Stimulated activated CD8-positive, alpha-beta memory T cell treated with anti-CD3 and anti-CD28 coated beads, Interleukin-15, amount 100 ng/mL, for 1 hour (primary cell): ENCODE data around the gene GORASP1.

Source experiments
- DNase-seq: peaks from one replicate; pipeline ENCODE4 v3.0.0-alpha.2; 2020; ENCODE audit warnings: low read depth

The GORASP1 gene

GRCh38 chr3:39141171-39141995 lies 34.0 kb upstream of the GORASP1 start:
- DNase-seq = no peak

GRCh38 chr3:39140341-39140971 lies 33.0 kb upstream of the GORASP1 start:
- DNase-seq = no peak

- no peak for DNase-seq
These were observed 32.0 kb upstream of the GORASP1 start for GRCh38 chr3:39139442-39139841.

GRCh38 chr3:39138804-39139415 lies 31.5 kb upstream of the GORASP1 start:
- DNase-seq = no peak

GRCh38 chr3:39137991-39138803 lies 30.8 kb upstream of the GORASP1 start:
- DNase-seq = no peak

- DNase-seq = no peak
These were observed 30.1 kb upstream of the GORASP1 start for GRCh38 chr3:39137435-39137936.

GRCh38 chr3:39136533-39137434 lies 29.4 kb upstream of the GORASP1 start:
- no peak for DNase-seq

- DNase-seq = no peak
These were observed 27.9 kb upstream of the GORASP1 start for GRCh38 chr3:39135170-39135805.

GRCh38 chr3:39134305-39134704 lies 26.9 kb upstream of the GORASP1 start:
- DNase-seq = no peak

- DNase-seq = no peak
These were observed 26.4 kb upstream of the GORASP1 start for GRCh38 chr3:39133822-39134221.

- DNase-seq = no peak
These were observed 25.7 kb upstream of the GORASP1 start for GRCh38 chr3:39133093-39133490.

- no peak for DNase-seq
These were observed 25.0 kb upstream of the GORASP1 start for GRCh38 chr3:39132096-39133092.

GRCh38 chr3:39130693-39131265 lies 23.4 kb upstream of the GORASP1 start:
- no peak for DNase-seq

- DNase-seq = no peak
These were observed 22.6 kb upstream of the GORASP1 start for GRCh38 chr3:39130026-39130425.

GRCh38 chr3:39128951-39129350 lies 21.5 kb upstream of the GORASP1 start:
- DNase-seq = no peak

GRCh38 chr3:39127908-39128304 lies 20.5 kb upstream of the GORASP1 start:
- no peak for DNase-seq

GRCh38 chr3:39127269-39127907 lies 20.0 kb upstream of the GORASP1 start:
- no peak for DNase-seq

- no peak for DNase-seq
These were observed 19.2 kb upstream of the GORASP1 start for GRCh38 chr3:39126532-39127071.
